Fibroblast of skin of left biceps (primary cell): ENCODE results near the gene BTBD3.

Experiments
- DNase-seq, 2 experiments: peaks; one replicate each; pipeline ENCODE4 v3.0.0-alpha.2; 2013; ENCODE audit warnings: low read depth in 2 of 2

Gene BTBD3

GRCh38 chr20:11917663-11918062, at the start of gene BTBD3:
Gene BTBD3, plus strand, starts transcription at chr20:11917893. Its CDS starts 383 bp downstream, at chr20:11918276.
- DNase-seq, result peak in 1 of 2 experiments; percentile 25

- DNase-seq, result no peak
These were observed 48.1 kb upstream of the BTBD3 start for GRCh38 chr20:11869641-11870040.

- no peak for DNase-seq
These were observed 47.3 kb upstream of the BTBD3 start for GRCh38 chr20:11870411-11870810.

- DNase-seq, result no peak
These were observed 41.1 kb upstream of the BTBD3 start for GRCh38 chr20:11876555-11876954.

- DNase-seq, result no peak
These were observed 37.0 kb upstream of the BTBD3 start for GRCh38 chr20:11880680-11881079.

GRCh38 chr20:11881449-11881848, 36.2 kb upstream of the BTBD3 start:
- no peak for DNase-seq

- no peak for DNase-seq
These were observed 35.0 kb upstream of the BTBD3 start for GRCh38 chr20:11882651-11883050.

- DNase-seq, result no peak
These were observed 29.0 kb upstream of the BTBD3 start for GRCh38 chr20:11888648-11889047.

- peak; percentile 62 to 69 for DNase-seq
These were observed 27.2 kb upstream of the BTBD3 start for GRCh38 chr20:11890331-11891076.

- DNase-seq, result no peak
These were observed 26.5 kb upstream of the BTBD3 start for GRCh38 chr20:11891077-11891775.

- DNase-seq, result no peak
These were observed 25.7 kb upstream of the BTBD3 start for GRCh38 chr20:11891776-11892545.

- no peak for DNase-seq
These were observed 23.6 kb upstream of the BTBD3 start for GRCh38 chr20:11894062-11894461.

GRCh38 chr20:11895861-11896387, 21.8 kb upstream of the BTBD3 start:
- no peak for DNase-seq

GRCh38 chr20:11901127-11901526, 16.6 kb upstream of the BTBD3 start:
- peak; percentile 71 to 72 for DNase-seq

GRCh38 chr20:11902285-11902697, 15.4 kb upstream of the BTBD3 start:
- DNase-seq, result peak; percentile 73 to 80

- DNase-seq, result peak in 1 of 2 experiments; percentile 35
These were observed 12.1 kb upstream of the BTBD3 start for GRCh38 chr20:11905460-11906179.

- no peak for DNase-seq
These were observed 10.8 kb upstream of the BTBD3 start for GRCh38 chr20:11906626-11907480.

GRCh38 chr20:11907621-11908020, 10.1 kb upstream of the BTBD3 start:
- no peak for DNase-seq

- no peak for DNase-seq
These were observed 5.6 kb upstream of the BTBD3 start for GRCh38 chr20:11912013-11912658.
